ENCODE measurements around the gene ATAD3A.

DNA sequence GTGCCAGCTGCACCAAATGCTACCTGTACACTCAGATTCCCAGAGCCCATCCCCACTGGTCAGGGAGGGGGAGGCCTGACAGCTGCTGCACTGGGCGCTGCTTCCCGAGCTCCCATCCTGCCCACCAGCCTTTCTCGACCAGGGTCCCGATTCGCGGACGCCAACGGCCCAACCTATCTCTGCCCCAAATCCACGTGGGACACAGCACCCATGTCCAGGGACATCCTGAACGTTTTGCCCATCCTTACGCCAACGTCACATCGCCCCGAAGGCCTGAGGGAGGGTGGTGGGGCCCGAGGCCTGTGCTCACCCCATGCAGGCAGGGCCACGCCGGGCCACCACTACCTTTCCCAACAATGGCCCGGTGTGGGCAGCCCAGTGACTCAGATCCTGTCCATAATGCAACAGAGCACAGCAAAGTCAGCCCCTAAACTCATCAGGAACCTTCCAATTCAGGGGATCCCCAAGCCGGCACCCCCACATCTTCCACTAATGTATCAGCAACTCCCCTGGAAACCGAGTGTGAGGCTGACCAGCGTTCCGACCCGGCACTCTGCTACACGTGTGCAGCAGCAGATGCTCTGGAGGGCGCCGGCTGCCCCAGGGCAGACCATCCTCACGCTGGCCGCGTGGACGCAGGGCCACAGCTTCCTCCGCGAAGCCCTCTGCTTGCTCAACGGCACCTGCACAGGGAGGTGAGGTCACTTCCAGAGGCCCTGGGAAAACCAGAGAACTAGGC, 39.7 kb downstream of the ATAD3A start:
- TF ChIP-seq NFIC (IDR thresholded peaks at IDR 0.05): no peak
- TF ChIP-seq EP300 (IDR thresholded peaks at IDR 0.05; ENCODE audit: borderline replicate concordance): no peak
- TF ChIP-seq TCF12 (IDR thresholded peaks at IDR 0.05; ENCODE audit: low read depth): no peak
- TF ChIP-seq CREB1 (IDR thresholded peaks at IDR 0.05; ENCODE audit: low read depth): no peak
- TF ChIP-seq, protein P1, sequence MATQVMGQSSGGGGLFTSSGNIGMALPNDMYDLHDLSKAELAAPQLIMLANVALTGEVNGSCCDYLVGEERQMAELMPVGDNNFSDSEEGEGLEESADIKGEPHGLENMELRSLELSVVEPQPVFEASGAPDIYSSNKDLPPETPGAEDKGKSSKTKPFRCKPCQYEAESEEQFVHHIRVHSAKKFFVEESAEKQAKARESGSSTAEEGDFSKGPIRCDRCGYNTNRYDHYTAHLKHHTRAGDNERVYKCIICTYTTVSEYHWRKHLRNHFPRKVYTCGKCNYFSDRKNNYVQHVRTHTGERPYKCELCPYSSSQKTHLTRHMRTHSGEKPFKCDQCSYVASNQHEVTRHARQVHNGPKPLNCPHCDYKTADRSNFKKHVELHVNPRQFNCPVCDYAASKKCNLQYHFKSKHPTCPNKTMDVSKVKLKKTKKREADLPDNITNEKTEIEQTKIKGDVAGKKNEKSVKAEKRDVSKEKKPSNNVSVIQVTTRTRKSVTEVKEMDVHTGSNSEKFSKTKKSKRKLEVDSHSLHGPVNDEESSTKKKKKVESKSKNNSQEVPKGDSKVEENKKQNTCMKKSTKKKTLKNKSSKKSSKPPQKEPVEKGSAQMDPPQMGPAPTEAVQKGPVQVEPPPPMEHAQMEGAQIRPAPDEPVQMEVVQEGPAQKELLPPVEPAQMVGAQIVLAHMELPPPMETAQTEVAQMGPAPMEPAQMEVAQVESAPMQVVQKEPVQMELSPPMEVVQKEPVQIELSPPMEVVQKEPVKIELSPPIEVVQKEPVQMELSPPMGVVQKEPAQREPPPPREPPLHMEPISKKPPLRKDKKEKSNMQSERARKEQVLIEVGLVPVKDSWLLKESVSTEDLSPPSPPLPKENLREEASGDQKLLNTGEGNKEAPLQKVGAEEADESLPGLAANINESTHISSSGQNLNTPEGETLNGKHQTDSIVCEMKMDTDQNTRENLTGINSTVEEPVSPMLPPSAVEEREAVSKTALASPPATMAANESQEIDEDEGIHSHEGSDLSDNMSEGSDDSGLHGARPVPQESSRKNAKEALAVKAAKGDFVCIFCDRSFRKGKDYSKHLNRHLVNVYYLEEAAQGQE (IDR thresholded peaks at IDR 0.05; ENCODE audit: low read depth): no peak
- TF ChIP-seq, protein P2, sequence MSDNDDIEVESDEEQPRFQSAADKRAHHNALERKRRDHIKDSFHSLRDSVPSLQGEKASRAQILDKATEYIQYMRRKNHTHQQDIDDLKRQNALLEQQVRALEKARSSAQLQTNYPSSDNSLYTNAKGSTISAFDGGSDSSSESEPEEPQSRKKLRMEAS (IDR thresholded peaks at IDR 0.05): no peak
- TF ChIP-seq TAF1 (IDR thresholded peaks at IDR 0.05; ENCODE audit: low read depth): no peak
